ENCODE data around the gene ZFYVE27. TPM values are rescaled to one million over a fixed set of nuclear protein-coding genes. Genes with fewer than 3 reads are reported as not detected.
A peak's percentile ranks its signal among the peaks of the same experiment; 100 is the strongest.

The ZFYVE27 gene
- total RNA-seq, 1 experiment from 2014 or later = 41.6 TPM

DNA sequence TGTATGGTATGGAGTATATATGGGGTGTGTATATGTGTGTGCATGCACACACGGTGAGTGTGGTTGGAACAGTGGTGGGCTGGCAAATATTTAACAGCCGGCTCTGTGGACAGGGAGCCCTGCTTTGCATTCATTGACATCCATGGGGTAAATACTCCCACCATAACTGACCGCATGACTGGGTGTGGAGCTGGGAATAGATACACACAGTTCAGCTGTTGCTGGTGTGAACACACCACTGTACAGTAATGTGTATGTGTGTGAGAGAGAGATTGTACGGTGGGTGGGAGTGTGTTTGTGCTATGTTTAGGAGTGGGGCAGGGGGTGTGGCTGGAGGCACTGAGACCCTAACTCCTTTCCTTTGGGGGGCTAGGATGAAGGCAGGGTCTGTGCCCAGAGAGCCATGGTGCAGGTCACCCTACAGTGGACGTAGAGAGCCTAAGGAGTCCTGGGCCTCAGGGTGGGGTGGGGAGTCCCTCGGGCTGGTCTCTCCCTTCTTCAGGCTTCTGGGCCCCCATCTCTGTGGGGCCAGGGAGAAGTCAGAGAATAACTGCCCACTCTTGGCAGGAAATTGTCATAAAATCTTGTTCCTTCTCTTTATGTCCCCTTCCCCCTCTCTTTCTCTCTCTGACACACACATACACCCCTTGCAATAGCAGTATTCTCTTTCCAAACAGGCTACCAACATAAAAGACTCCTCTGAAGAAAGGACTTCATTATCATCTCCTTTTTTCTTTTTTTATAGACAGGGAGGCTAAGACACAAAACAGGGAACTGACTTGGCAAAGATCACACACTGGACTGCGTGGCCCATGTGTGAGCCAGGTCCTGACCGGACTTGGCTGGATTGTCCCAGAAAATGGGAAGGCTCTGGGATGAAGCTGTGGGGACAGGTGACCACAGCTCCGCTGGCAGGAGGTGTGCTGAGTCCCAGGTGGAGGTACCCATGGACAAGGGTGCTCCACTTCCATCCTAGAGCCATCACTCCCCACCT is 31.7 kb downstream of the ZFYVE27 start:
- no peak for DNase-seq
- ChIA-PET CTCF (no interaction called here), POLR2A (interaction anchor here (0.6 kb wide), 1 partner anchor 20 kb away, joined by 11 read pairs; no protein-coding TSS in a partner anchor)
- Mint-ChIP-seq H3K27me3 (ENCODE audit: insufficient read depth, unreplicated experiment) (peaks cover 12% of the 10 kb centered on the region), H3K4me3 (ENCODE audit: unreplicated experiment) (no peak overlapping the region), H3K36me3 (ENCODE audit: insufficient read depth, unreplicated experiment) (peaks cover 22% of the 10 kb centered on the region), H3K4me1 (ENCODE audit: low read depth, unreplicated experiment) (peaks cover 16% of the 10 kb centered on the region), H3K27ac (ENCODE audit: unreplicated experiment) (no peak overlapping the region), H3K9me3 (ENCODE audit: unreplicated experiment) (no peaks in the 10 kb centered on the region)
- TF ChIP-seq, protein P1, sequence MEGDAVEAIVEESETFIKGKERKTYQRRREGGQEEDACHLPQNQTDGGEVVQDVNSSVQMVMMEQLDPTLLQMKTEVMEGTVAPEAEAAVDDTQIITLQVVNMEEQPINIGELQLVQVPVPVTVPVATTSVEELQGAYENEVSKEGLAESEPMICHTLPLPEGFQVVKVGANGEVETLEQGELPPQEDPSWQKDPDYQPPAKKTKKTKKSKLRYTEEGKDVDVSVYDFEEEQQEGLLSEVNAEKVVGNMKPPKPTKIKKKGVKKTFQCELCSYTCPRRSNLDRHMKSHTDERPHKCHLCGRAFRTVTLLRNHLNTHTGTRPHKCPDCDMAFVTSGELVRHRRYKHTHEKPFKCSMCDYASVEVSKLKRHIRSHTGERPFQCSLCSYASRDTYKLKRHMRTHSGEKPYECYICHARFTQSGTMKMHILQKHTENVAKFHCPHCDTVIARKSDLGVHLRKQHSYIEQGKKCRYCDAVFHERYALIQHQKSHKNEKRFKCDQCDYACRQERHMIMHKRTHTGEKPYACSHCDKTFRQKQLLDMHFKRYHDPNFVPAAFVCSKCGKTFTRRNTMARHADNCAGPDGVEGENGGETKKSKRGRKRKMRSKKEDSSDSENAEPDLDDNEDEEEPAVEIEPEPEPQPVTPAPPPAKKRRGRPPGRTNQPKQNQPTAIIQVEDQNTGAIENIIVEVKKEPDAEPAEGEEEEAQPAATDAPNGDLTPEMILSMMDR (IDR thresholded peaks at IDR 0.05; ENCODE audit: insufficient read depth in 1 of 2, low read depth in 1 of 2, low read length in 1 of 2, severe bottlenecking in 1 of 2, unreplicated experiment in 1 of 2) = no peak
- no TSS peak for BruUV-seq (replicated peaks)
- intact Hi-C loops (cut with micrococcal nuclease; ENCODE audit: unreplicated experiment) = no loop called here
- Histone ChIP-seq H3K4me1 (peaks cover 30% of the 10 kb centered on the region), H3K4me3 (ENCODE audit: low read depth, low read length) (no peak overlapping the region), H3K27me3 (replicated peaks; ENCODE audit: control insufficient read depth, insufficient read depth, low read length) (peaks cover 2% of the 10 kb centered on the region; the same call in 1 of the 2 replicates), H3K36me3 (ENCODE audit: control insufficient read depth, insufficient read depth, low read length) (no peaks in the 10 kb centered on the region; the same call in 1 of the 2 replicates), H3K9me3 (no peaks in the 10 kb centered on the region)

DNA sequence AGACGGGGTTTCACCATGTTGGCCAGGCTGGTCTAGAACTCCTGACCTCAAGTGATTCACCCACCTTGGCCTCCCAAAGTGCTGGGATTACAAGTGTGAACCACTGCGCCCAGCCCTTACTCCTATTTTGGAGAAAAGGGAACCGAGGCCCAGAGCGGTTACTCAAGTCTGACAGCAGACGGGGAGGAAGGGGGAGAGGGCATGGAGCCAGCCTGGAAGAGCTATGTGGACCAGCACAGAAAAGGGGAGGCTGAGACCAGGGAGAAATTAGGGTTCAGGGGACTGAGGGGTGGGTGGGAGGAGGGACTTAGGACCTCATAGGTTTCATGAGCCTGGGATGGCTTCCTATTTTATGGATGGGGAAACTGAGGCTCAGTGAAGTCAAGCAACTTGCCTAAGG is 33.3 kb downstream of the ZFYVE27 start:
- Mint-ChIP-seq H3K4me1 (ENCODE audit: low read depth, unreplicated experiment) (peaks cover 7% of the 10 kb centered on the region), H3K27ac (ENCODE audit: unreplicated experiment) (peak overlapping the region; percentile 56), H3K27me3 (ENCODE audit: insufficient read depth, unreplicated experiment) (peaks cover 12% of the 10 kb centered on the region), H3K4me3 (ENCODE audit: unreplicated experiment) (peak overlapping the region; percentile 75), H3K36me3 (ENCODE audit: insufficient read depth, unreplicated experiment) (peaks cover 15% of the 10 kb centered on the region), H3K9me3 (ENCODE audit: unreplicated experiment) (no peaks in the 10 kb centered on the region)
- Histone ChIP-seq H3K9me3 (no peaks in the 10 kb centered on the region), H3K4me1 (peaks cover 17% of the 10 kb centered on the region; the same call in 1 of the 2 replicates), H3K4me3 (ENCODE audit: low read depth, low read length) (no peak overlapping the region; the same call in 1 of the 2 replicates), H3K27me3 (replicated peaks; ENCODE audit: control insufficient read depth, insufficient read depth, low read length) (peaks cover 2% of the 10 kb centered on the region; the same call in 1 of the 2 replicates), H3K36me3 (ENCODE audit: control insufficient read depth, insufficient read depth, low read length) (no peaks in the 10 kb centered on the region; the same call in 1 of the 2 replicates)
- CTCF ChIA-PET = interaction anchor here (0.5 kb wide), 1 partner anchor 701 kb away, joined by 4 read pairs; no protein-coding TSS in a partner anchor
- TF ChIP-seq, protein P1 (IDR thresholded peaks at IDR 0.05; ENCODE audit: insufficient read depth in 1 of 2, low read depth in 1 of 2, low read length in 1 of 2, severe bottlenecking in 1 of 2, unreplicated experiment in 1 of 2) = no peak
- no peak for DNase-seq
- BruUV-seq (replicated peaks) = no TSS peak
- POLR2A ChIA-PET = no interaction called here
- intact Hi-C loops (cut with micrococcal nuclease; ENCODE audit: unreplicated experiment) = loop anchor here (5.0 kb wide), 1 partner anchor 97 kb away; no protein-coding TSS in a partner anchor

DNA sequence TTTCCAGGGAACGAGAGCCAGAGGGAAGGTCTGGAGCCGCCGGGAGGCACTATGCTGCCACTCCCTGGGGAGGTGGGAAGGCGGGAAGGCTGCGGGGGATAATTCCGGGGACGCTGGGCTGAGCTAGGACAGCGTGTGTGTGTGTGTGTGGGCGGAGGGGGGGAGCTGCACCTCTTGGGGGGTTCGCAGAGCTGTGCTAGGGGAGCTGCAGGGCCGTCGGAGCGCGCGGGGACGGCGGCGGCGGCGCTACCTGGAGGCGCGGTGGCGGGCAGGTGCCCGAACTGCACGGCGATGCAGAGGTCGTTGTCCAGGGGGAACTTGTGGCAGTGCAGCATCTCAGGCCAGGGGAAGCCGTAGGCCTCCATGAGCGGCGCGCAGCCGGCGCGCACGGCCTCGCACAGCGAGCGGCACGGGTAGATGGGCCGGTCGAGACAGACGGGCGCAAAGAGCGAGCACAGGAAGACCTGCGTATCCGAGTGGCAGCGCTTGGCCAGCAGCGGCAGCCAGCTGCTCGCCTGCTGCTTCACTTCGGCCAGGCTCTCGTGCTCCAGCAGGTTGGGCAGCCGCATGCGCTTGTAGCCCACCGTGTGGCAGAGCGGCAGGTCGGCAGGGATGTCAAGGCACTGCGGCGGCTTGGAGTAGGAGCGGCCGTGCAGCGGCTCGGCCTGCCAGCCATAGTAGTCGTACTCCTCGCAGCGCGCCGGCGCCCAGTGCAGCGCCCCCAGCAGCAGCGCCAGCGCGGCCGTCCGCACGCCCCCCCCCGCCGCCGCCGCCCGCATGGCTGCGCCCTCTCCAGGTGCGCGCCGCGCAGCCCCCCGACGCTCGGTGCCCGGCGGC is 34.3 kb downstream of the ZFYVE27 start:
- H3K4me3 Mint-ChIP-seq (ENCODE audit: unreplicated experiment) = peak overlapping the region; percentile 75
- H3K9me3 ChIP-seq = no peaks in the 10 kb centered on the region
- H3K4me1 ChIP-seq = peaks cover 17% of the 10 kb centered on the region; the same call in 1 of the 2 replicates
- ChIA-PET CTCF (no interaction called here), POLR2A (no interaction called here)
- no peaks in the 10 kb centered on the region; the same call in 1 of the 2 replicates for H3K36me3 ChIP-seq (ENCODE audit: control insufficient read depth, insufficient read depth, low read length)
- peaks cover 12% of the 10 kb centered on the region for H3K27me3 Mint-ChIP-seq (ENCODE audit: insufficient read depth, unreplicated experiment)
- peaks cover 7% of the 10 kb centered on the region for H3K4me1 Mint-ChIP-seq (ENCODE audit: low read depth, unreplicated experiment)
- H3K9me3 Mint-ChIP-seq (ENCODE audit: unreplicated experiment) = no peaks in the 10 kb centered on the region
- BruUV-seq (replicated peaks) = no TSS peak
- peaks cover 15% of the 10 kb centered on the region for H3K36me3 Mint-ChIP-seq (ENCODE audit: insufficient read depth, unreplicated experiment)
- H3K4me3 ChIP-seq (ENCODE audit: low read depth, low read length) = peak overlapping the region; percentile 43
- intact Hi-C loops (cut with micrococcal nuclease; ENCODE audit: unreplicated experiment) = loop anchor here (1.0 to 5.0 kb wide), 2 partner anchors 12 to 96 kb away; no protein-coding TSS in a partner anchor
- peaks cover 2% of the 10 kb centered on the region; the same call in 1 of the 2 replicates for H3K27me3 ChIP-seq (replicated peaks; ENCODE audit: control insufficient read depth, insufficient read depth, low read length)
- no peak overlapping the region for H3K27ac Mint-ChIP-seq (ENCODE audit: unreplicated experiment)
- TF ChIP-seq, protein P1 (IDR thresholded peaks at IDR 0.05; ENCODE audit: insufficient read depth in 1 of 2, low read depth in 1 of 2, low read length in 1 of 2, severe bottlenecking in 1 of 2, unreplicated experiment in 1 of 2) = no peak
- DNase-seq = peak in 1 of 2 experiments; percentile 50
